Stimulated activated CD8-positive, alpha-beta memory T cell treated with anti-CD3 and anti-CD28 coated beads, Interleukin-12 subunit alpha, Interleukin-12 subunit beta, amount 100 ng/mL, for 24 hours (primary cell): ENCODE results near the gene ISL2.

Experiments used
- DNase-seq: peaks from one replicate; pipeline ENCODE4 v3.0.0-alpha.2; 2020; ENCODE audit errors: extremely low read depth

Gene ISL2

GRCh38 chr15:76342058-76342381 lies 5.4 kb downstream of the ISL2 start:
- DNase-seq: no peak

- DNase-seq: no peak
These were observed 6.0 kb downstream of the ISL2 start for GRCh38 chr15:76342382-76343201.

GRCh38 chr15:76343313-76343996 lies 6.9 kb downstream of the ISL2 start:
- DNase-seq: no peak

- DNase-seq: no peak
These were observed 8.5 kb downstream of the ISL2 start for GRCh38 chr15:76344893-76345582.

GRCh38 chr15:76345583-76345879 lies 9.0 kb downstream of the ISL2 start:
- no peak for DNase-seq

- no peak for DNase-seq
These were observed 9.5 kb downstream of the ISL2 start for GRCh38 chr15:76345880-76346668.

GRCh38 chr15:76346669-76347481 lies 10.3 kb downstream of the ISL2 start:
- no peak for DNase-seq

GRCh38 chr15:76347482-76348055 lies 11.0 kb downstream of the ISL2 start:
- no peak for DNase-seq

GRCh38 chr15:76349301-76350070 lies 12.9 kb downstream of the ISL2 start:
- DNase-seq: no peak

- DNase-seq: no peak
These were observed 16.5 kb downstream of the ISL2 start for GRCh38 chr15:76353023-76353577.

GRCh38 chr15:76353903-76354302 lies 17.3 kb downstream of the ISL2 start:
- DNase-seq: no peak

- DNase-seq: no peak
These were observed 18.4 kb downstream of the ISL2 start for GRCh38 chr15:76354823-76355440.

- DNase-seq: no peak
These were observed 21.9 kb downstream of the ISL2 start for GRCh38 chr15:76358453-76358852.

GRCh38 chr15:76359152-76359551 lies 22.6 kb downstream of the ISL2 start:
- DNase-seq: no peak

- no peak for DNase-seq
These were observed 23.8 kb downstream of the ISL2 start for GRCh38 chr15:76360416-76360815.

GRCh38 chr15:76363251-76363650 lies 26.7 kb downstream of the ISL2 start:
- DNase-seq: no peak

- DNase-seq: no peak
These were observed 30.1 kb downstream of the ISL2 start for GRCh38 chr15:76366714-76367113.

GRCh38 chr15:76368122-76368621 lies 31.6 kb downstream of the ISL2 start:
- DNase-seq: no peak

- no peak for DNase-seq
These were observed 39.5 kb downstream of the ISL2 start for GRCh38 chr15:76376029-76376428.
